Stimulated activated CD8-positive, alpha-beta memory T cell treated with anti-CD3 and anti-CD28 coated beads, Interleukin-15, amount 100 ng/mL, for 1 hour (primary cell): ENCODE data around the gene RNF222.

Experiments
- DNase-seq: peaks from one replicate; pipeline ENCODE4 v3.0.0-alpha.2; 2020; ENCODE audit warnings: low read depth

Gene RNF222, protein sequence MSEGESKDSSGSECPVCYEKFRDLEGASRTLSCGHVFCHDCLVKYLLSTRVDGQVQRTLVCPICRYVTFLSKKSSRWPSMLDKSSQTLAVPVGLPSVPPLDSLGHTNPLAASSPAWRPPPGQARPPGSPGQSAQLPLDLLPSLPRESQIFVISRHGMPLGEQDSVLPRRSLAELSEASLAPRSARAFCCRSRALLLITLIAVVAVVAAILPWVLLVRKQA

DNA sequence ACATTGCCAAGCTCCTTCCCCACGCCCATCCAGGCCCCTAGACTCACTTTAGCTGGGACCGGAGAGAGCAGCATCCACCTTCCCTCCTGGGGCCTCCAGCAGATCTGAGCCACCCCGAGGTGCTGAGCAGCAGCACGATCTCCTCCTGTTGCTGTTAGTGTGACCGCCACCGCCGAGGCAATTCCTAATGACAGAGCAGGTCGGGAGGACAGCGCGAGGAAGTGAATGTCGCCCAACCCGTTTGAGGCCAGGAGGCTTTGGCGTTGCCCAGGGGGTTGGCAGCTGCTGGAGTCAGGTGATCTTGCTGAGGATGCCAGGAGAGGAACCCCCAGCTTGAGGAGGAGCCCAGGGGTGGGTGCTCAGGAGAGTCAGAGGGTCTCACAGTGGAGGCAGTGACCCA lies at the start of gene RNF222:
Gene RNF222 (minus strand): TSS at position 192 of the 400 bp plus-strand sequence. CDS start 4,366 bp downstream, outside the sequence.
- DNase-seq: no peak

DNA sequence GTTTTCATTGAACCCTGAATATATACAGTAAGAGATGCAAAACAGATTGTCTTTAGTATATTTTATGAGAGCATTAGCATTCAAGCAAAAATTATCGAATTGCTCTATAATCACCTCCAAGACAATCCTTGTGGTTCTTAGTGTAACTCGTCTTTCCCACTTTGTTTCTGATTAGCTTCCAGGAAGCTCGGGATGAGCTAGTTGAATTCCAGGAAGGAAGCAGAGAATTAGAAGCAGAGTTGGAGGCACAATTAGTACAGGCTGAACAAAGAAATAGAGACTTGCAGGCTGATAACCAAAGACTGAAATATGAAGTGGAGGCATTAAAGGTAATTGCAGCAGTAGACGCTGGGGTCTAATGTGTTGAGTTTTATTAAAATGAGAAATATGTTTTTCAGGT lies 47.9 kb upstream of the RNF222 start:
- DNase-seq: no peak

DNA sequence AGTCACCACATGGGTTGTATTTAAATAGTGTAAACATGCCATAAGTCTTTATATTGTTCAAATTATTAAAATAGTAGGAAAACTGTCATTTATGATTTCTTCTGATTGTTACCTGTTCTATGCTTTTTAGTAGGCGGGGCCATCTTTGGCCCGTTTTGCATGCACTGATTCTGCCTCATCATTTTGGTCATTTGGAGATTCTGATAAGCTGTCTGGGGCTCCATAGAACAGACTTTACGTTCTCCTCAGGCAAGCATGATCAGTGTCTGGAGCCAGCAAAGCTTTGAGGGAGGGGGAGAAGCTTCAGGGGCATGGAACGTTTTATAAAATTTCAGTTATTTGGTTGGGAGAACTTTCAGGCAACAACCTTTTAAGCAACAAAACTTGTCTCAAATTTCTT lies 46.9 kb upstream of the RNF222 start:
- no peak for DNase-seq

DNA sequence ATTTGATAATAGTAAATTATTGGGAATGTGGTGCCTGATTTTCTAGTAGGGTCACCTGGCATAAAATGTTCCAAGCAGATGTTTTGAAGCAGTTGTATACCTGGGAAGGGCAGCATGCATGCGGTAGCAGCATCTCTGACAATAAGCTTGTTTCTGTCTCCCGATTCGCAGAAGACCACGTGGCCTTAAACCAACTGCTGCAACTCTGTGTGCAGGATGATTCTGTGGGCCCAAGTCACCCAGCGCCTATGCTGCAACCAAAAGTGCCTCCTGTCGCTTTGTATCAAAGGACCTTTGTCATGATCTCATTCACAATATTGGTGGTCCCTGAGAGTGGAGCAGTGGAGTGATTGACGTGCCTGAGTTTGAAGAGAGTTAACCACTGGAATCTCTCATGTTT lies 46.1 kb upstream of the RNF222 start:
- no peak for DNase-seq

DNA sequence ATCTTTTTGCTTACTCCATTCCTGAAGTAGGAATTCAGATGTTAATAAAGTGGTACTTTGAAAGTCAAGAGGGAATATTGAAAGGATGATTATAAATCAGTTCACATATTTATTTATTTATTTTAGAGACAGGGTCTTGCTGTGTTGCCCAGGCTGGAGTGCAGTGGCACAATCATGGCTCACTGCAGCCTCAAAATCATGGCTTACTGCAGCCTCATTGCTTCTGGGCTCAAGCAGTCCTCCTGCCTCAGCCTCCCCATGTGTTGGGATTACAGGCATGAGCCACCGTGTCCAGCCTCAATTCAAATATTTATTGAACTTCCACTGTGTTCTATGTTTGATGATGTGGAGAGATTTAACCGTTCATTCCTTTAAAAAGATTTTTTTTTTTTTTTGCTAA lies 44.7 kb upstream of the RNF222 start:
- DNase-seq: no peak

DNA sequence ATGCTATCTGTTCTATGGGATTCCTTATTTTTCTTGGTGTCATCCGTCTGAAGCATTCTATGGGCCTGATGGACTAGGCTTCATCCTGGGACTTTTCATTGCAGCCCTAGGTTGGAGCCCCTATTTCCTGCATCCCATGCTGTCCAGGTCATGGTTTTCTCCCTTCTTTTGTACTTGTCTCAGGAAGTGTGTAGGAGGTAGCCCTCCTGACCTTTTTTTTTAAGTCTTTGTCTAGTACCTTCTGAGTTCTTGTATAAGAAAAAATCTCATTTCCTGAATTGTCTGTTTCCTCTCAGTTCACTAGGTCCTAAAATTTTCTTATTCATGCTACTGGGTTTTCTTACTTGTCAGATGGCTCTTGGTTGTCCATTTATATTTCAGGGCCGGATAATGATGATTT lies 44.1 kb upstream of the RNF222 start:
- no peak for DNase-seq

DNA sequence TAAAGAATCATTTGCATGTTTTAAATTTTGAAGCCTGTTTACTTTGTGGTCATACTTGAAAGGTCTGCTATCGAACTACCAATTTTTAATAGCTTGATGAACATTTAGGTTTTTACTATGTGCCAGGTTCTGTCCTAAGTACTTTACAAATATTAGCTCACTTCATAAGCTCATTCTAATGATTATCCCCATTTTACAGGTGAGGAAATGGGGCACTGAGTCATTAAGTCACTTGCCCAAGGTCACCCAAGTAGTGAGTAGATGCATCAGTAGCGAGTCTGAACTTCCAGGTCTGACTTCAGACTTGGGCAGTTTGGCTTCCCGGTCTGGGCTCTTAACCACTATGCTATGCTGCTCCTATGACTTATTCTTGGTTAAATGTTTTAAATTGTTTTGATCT lies 42.1 kb upstream of the RNF222 start:
- DNase-seq: no peak

DNA sequence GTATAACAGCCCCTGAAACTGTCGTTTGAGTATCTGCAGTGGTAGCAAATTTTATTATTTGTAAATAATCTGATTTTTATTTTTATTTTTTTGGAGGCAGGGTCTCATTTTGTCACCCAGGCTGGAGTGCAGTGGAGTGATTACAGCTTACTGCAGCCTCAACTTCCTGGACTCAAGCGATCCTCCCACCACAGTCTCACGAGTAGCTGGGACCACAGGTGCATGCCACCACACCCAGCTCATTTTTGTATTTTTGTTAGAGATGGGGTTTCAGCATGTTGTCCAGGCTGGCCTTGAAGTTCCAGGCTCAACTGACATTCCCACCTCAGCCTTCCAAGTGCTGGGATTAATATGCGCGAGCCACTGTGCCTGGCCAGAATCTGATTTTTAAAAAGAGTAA lies 40.8 kb upstream of the RNF222 start:
- DNase-seq: no peak

DNA sequence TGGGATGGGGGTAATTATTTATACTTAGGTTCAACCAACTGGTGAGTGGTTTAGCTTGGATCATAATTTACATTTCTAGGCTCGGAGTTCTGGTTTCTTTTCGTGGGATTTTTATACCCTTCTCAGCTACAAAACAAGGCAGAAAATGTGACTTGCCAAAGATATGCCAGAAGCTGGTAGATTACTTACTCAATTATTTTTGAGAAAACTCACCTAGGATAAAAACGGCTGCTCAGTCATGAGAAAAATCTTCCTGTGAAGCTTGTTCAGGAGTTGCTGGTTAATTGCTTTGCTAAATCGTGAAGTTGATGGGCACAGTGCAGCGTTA lies 39.2 kb upstream of the RNF222 start:
- DNase-seq: no peak

DNA sequence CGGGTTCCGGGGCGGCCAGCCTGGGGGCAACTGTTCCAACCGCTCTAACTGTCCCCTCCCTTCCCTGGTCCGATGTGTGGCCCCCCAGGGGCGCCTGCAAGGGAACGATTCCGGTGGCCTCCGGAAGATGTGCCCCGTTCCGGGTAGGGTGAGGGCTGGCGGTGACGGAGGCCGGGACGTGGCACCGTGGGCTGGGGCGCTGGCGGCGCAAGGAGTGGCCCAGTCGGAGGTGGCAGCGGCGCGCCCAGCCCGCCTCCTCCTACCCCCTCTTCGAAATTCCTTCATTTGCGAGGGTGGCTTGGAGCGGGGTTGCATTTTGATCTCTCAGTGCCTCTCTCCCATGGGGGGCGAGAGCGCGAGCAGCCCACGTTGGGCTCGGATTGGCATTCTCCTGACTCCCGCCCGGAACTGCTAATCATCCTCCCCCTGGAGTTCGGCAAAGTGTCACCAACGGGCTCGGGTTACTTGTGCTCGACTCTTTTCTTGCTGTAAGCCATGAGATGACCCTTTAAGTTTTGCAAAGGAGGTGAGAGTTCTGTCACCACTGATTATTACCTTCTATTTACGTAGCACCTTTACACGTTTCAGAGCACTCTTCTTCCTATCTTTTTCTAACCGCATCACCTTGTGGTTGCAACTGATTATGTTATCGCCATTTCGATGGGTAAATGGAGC lies 38.7 kb upstream of the RNF222 start:
- peak; percentile 17 for DNase-seq

DNA sequence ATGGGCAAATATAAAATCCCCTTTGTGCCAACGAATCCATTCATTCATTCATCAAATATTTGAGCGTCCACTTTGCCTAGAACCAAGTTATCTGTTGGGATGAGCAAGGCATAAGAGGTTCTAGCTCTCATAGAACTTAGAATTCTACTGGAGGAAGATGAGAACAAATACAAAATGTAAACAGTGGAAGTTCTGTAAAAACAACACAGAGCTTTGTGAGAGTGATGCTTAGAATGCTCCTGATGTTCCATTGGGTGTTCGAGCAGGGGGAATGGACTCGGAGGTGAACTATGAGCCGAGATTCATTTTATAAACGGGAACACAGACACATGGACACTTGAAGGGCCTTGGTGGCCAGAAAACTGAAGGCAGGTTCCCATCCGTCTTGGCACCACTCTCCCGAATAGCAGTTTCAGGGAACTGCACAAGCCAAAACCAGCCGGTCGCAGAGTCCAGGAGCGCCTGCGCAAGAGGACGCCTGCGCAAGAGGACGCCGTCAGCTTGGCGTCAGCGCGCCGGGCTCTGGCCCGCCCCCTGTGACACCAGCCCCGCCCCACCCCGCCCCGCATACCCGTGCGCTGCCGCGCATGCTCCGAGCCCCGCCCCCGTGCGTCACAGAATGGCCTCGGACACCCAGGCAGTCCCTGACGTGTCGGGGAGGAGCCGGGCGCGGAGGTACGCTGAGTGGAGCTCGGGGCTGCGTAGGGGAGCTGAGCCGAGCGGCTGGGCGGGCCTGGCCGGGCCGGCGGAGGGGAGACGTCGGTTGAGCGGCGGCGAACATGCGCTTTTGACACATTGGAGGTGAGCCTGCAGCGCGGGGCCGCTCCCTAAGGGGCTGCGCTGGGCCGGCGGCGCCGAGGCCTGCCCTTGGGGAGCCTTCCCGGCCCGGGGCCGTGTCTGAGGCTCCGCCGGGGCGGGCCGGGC lies 37.9 kb upstream of the RNF222 start, which contains the start of gene NDEL1:
Gene NDEL1 (plus strand): TSS at position 640 of the 924 bp plus-strand sequence. CDS start 8,388 bp downstream, outside the sequence.
- DNase-seq: peak; percentile 98

DNA sequence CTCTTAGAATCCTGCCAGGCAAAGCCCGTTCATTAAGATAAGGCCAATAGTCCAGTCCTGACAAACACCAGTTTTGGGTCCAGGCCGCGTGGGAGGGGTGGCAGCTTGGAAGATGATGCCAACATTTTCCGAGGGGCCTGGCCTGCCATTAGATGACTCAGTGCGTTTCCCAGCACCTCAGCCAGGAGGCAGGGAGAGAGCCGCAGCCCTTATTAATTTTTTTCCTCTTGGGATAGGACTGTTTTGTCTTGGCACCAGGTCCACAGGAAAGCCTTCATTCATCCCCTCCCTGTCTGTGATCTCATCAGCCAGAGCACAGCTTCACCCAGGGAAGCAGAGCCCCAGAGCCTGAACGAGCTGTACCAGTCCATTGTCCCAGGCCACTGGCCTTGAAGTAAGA lies 33.3 kb upstream of the RNF222 start:
- DNase-seq: no peak

DNA sequence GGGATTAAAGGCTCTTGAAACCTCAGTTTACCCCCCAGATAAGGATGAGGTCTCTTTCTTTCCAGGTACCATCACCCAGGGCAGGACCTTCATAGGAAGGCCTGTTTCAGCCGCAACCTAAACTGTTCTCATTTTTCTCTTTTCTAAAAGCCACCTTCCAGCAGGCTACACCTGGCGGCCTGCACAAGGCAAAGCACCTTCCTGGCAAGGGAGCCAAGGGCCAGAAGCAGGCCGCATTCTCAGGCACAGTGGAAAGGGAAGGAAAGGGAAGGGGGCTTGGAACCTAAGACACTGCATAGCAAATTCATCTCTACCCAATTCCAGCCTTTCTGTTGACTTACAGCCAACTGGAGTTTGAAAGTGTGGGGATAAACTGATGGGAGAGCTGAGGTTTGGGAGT lies 29.2 kb upstream of the RNF222 start:
- no peak for DNase-seq

DNA sequence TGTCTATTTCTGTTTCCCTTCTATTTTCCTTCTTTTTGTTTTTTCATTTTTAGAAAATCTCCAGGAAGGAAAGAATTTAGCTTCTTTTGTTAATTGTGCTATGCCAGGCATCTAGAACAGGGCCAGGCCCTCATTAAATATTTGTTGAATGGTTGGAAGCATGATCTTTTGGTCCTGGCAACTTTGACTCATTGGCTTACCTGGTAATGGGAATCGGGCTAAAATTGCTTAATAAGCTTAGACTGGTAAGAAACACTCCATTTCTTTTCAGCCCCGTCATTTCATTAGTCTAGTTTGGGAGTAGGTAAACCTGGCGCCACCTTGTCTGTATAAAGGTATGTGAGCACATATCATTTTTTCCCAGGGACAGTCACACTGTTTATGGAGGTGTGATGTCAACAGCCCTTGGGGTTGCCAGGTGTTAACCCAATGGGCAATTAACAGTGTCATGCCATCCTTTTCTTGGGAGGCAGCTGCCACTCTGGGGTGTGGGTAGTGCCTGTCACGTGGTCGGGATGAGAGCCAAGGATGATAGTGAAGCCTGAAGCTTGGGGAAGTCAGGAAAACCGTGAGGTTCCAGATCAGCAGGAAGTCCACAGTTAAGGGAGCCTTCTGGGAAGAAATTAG lies 28.6 kb upstream of the RNF222 start:
- no peak for DNase-seq

DNA sequence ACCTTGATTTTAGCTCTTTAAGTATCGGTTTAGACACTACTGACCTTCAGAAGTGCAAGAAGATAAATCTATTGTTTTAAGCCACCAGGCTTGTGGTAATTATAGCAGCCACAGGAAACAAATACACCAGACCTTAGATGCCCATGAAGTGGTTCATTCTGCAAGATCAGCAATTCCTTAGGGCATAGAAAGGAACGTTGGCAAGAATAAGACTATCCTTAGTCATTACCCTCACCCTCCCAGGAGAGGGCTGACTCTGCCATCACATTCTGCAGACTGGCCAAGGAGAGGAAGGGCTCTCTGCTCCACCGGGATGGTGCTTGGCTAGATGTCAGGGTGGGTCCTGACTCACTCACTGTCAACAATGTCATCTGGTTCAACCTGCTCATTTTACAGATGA lies 23.9 kb upstream of the RNF222 start:
- DNase-seq: no peak

DNA sequence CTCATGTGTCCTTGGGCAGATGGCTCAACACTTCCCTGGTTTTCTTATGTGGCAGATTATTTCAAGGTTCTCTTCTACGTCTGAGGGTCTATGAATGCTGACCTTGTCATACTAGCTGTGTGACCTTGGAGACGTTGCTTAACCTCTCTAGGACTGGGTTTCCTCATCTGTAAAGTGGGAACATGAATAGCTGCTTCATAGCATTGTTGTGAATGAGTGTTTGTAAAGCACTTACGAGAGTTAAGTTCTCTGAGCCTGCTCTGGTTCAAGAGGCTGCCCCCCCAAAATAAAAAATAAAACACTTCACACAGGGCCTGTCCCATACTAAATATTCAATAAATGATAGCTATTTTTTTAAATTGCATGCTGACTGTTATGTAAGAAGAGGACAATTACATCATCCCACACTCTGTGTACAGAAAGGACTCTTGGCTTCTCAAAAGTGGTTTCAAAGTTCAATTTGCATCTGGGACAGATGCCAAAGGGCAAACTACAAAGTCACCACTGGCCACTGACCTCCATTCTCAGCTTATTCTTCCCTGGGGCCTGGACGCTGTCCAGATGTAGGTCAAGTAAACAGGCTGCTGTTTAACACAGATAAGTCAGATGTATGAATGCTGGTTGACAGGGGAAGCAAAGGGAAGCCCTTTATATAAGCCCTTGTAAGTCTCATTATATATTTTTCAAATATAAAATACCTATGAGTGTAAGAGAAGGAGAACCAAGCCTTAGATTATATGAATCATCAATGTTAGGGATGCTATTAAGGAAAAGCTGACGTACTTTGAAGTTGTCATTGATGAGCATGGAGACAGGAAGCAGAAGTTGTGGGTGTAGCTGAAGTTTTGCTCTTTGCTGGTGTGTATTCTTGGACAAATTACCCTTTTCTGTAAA lies 22.7 kb upstream of the RNF222 start:
- DNase-seq: no peak

DNA sequence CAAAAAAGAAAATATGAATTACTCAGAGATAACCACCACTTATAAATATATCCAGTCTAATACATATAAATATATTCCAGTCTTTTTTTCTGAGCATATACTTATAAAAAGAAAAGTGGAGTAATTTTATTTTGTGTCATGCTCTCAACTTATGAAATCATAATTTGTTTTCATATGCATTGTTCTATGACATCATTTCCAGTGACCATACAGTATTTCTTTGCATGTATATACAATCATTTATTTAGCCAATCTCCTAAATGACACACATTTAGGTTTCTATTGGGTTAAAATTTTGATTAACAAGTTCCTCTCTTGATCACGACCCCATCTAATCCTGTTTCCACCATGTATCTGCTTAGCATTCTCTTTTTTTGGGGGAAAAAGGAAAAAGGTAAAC lies 21.7 kb upstream of the RNF222 start:
- DNase-seq: no peak

DNA sequence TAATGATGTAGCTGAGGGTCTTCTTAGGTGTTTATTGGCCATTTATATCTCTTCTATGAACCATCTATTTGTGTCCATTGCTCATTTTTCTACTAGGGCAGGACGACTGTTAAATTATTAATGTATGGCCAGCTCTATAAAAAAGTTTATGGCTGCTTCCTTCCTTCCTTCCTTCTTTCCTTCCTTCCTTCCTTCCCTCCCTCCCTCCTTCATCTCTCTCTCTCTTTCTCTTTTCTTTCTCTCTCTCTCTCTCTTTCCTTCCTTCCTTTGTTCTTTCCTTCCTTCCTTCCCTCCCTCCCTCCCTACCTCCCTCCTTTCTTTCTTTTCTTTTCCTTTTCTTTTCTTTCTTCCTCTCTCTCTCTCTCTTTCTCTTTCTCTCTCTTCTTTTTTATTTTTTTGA lies 20.8 kb upstream of the RNF222 start:
- DNase-seq: no peak

DNA sequence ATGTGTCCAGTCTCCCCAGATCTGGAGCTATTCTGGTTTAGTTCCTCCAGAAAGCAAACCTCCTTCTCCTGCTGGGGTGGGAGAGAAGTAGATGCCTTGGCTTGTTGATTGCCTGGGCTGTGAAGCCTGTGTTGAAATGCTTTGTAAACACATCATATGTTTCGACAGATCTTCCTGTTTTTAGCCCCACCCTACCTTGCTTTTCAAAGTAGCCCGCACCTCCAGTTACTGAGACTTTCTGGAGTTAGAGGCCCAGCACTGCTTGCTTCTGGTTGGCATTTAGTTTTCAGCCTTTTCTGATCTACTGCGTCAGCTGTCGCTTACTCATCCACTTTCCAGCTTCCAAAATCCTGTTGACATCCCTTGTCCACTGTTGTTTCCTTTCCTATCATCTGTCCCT lies 20.2 kb upstream of the RNF222 start:
- no peak for DNase-seq

DNA sequence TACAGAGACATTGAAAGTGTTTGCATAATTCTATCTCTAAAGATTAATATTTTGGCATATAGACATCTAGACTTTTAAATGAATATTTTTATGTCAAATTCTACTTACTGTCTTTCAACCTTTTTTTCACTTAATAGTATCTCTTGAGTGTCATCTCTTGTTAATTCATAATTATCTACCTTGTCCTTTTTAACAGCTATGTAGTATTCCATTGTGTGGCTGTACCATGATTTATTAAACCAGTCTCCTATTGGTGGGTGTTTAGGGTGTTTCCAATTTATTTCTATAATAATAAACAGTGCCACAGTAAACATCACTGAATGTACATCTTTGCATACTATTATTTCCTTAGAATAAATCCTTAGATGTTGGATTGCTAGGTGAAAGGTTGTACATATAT lies 16.3 kb upstream of the RNF222 start:
- no peak for DNase-seq

DNA sequence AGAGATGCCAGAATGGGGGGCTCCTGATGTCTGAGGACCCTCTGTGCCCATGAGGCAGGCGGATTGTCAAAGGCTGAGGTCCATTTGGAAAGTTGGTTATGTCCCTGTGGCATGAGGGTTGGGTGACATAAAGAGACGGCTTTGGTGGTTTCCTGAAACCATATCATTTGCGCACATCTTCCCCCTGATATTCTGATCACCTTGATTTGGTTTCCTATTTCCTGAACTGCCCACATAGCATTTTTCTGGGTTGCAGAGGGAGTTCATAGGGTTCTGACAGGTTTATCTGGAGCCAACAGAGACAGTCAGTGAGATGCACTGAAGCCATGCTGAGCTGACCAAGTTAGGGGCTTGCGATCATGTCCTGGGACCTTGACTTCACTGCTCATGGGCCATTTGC lies 15.7 kb upstream of the RNF222 start:
- DNase-seq: no peak

DNA sequence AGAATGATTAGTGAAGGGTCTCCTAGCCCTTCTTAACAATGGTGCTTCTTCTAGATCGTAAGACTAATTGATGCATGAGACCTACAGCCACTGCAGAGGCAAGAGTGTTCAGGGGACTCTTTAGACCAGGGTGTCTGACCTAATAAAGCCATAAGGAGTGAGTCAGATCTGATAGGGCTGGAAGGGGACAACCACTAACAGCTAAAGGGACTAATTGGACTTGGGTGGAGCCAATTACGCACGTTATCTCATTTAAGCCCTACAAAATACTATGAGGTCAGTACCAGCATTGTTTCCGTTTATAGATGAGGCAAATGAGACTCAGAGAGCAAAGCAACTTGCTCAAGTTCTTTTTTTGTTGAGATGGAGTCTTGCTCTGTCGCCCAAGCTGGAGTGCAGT lies 14.5 kb upstream of the RNF222 start:
- DNase-seq: no peak
